Measurements from ENCODE around the gene GRB10. TPM values are rescaled to one million over a fixed set of nuclear protein-coding genes. Genes with fewer than 3 reads are reported as not detected.
"Not testable (repeated sequence)": the region's sequence is repeated elsewhere in the genome, so short reads cannot be mapped to it uniquely, and the experiment has no call there.

GRB10 gene
- total RNA-seq, 2 experiments from 2014 or later: 6.3 to 6.6 TPM

DNA sequence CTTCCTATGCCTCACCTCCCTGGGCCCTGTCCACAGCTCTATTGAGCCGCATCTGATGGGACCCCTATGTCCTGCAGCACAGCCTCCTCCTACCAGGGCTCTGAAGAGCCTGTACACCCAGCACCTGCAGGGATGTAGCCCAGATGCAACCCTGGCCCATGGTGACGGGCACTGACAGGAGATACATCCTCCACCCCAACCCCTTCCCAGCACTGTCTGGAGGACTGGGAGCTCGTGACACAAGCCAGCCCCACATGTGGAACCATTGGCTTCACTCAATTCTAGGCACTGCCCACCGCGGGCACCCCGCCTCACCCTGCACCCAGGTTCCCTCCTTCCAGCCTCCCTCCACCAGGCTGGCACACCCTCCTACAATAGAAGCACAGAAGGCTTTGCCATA, 2.6 kb upstream of the GRB10 start:
- H3K9me3 Mint-ChIP-seq (ENCODE audit: insufficient read depth): no peaks in the 10 kb centered on the region
- H3K27ac Mint-ChIP-seq: no peak overlapping the region
- POLR2A ChIA-PET: no interaction called here
- no peak overlapping the region for H3K4me3 Mint-ChIP-seq
- DNase-seq (no peak), ATAC-seq (no peak)
- no peaks in the 10 kb centered on the region for H3K36me3 Mint-ChIP-seq (ENCODE audit: low read depth)
- peaks cover 45% of the 10 kb centered on the region for H3K27me3 Mint-ChIP-seq (ENCODE audit: low read depth)
- CTCF ChIA-PET: no interaction called here
- peaks cover 20% of the 10 kb centered on the region for H3K4me1 Mint-ChIP-seq (ENCODE audit: low read depth)

DNA sequence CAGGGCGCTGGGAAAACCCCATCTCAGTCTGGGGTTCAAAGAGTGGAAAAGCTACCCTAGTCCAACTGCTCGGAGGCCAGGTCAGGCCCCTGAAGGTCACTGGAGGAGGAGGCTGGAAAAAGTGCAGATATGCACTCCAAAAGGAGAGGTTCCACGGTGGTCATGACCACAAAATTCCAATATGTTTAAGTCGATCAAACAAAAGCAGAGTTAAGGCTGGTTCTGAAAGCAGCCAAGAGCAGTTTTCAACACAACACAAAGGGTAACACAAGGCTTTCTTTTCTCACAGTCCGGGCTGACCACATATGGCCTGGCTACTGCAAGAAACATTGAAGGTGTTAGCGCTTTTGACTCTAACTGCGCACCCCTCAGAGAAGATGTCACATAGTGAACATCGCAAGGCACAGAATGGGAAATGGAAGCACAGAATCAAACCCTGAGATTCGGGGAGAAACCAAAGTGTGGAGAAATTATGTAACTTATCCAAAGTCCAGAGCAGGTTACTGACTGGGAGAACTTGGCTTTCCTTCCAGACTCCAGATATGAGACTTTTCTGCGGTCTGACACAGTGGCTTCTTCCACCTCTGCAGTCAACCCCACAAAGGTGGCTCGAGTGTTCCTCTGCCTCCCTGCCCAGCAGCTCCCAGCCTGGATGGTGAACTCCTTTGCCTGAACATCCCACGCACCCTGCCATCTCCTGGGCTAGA, 1.3 kb upstream of the GRB10 start:
- POLR2A ChIA-PET: interaction anchor here (0.7 kb wide), 1 partner anchor 16 kb away, joined by 3 read pairs; no protein-coding TSS in a partner anchor
- Mint-ChIP-seq H3K36me3 (ENCODE audit: low read depth) (no peaks in the 10 kb centered on the region), H3K27ac (no peak overlapping the region), H3K4me3 (no peak overlapping the region), H3K4me1 (ENCODE audit: low read depth) (peaks cover 20% of the 10 kb centered on the region), H3K27me3 (ENCODE audit: low read depth) (peaks cover 46% of the 10 kb centered on the region), H3K9me3 (ENCODE audit: insufficient read depth) (no peaks in the 10 kb centered on the region)
- no peak for ATAC-seq
- no peak for DNase-seq
- CTCF ChIA-PET: no interaction called here

DNA sequence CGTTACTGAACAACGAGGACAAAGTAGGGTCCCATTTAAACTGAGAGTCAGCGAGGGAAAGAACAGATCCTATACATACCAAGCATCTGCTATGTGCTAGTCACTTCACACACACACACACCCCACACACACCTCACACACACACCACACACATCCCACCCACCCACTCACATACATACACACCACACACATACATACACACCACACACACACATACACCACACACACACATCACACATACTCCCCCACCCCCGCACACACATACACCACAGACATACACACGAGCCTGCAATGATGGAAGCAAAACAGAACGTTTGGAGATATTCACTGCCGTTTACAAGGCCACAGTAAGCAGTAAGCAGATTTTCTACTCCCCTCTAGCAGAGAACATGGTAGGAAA, 607 bp upstream of the GRB10 start:
- Mint-ChIP-seq H3K27me3 (ENCODE audit: low read depth) (peaks cover 46% of the 10 kb centered on the region), H3K36me3 (ENCODE audit: low read depth) (no peaks in the 10 kb centered on the region), H3K4me3 (peak overlapping the region; percentile 44), H3K27ac (no peak overlapping the region), H3K4me1 (ENCODE audit: low read depth) (peaks cover 20% of the 10 kb centered on the region), H3K9me3 (ENCODE audit: insufficient read depth) (no peaks in the 10 kb centered on the region)
- ATAC-seq (no peak), DNase-seq (no peak)
- POLR2A ChIA-PET: no interaction called here
- CTCF ChIA-PET: no interaction called here

DNA sequence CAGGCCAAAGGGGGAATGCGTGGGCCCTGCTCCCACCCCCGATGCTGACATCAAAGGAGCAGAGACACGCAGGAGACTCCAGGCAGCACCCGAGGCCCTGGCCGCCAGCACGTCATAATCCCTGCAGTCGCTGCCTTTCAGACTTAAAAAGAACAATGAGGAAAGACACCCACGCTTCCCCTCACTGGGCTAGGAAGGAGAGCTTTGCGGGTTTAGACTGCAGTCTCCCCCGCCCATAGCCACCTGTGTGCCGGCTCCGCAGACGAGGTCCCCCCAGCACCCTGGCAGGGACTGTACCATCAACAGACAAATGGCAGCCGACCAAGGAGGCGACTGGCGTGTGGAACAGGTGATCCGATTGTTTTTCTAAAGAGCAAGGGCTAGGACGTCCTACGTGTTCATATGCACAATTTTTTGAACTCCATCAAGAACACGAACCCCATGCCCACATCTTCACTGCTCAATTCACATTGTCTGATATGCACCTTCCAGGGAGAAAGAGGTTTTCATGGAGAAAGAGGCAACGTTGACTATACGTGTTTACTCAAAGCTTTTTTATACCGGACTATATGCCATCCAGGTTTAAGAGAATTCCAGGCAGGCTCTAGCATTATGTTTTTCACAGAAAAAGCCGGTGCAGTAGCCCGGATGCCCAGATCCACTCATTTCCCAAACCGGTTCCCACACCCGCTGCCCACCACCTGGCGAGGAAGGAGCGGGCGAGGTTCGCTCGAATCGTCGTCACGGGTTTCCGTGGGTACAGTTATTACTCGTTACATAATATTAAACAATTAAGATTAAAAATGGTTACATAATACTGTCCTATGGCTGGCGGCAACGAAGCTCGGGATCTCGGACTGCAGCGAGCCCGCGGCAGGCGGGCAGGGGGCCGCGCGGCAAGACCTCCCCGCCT, 1.1 kb downstream of the GRB10 start:
- ChIA-PET POLR2A (no interaction called here), CTCF (no interaction called here)
- Mint-ChIP-seq H3K27ac (no peak overlapping the region), H3K4me1 (ENCODE audit: low read depth) (peaks cover 13% of the 10 kb centered on the region), H3K4me3 (peak overlapping the region; percentile 19), H3K36me3 (ENCODE audit: low read depth) (no peaks in the 10 kb centered on the region), H3K9me3 (ENCODE audit: insufficient read depth) (no peaks in the 10 kb centered on the region), H3K27me3 (ENCODE audit: low read depth) (peaks cover 44% of the 10 kb centered on the region)
- no peak for ATAC-seq
- no peak for DNase-seq

DNA sequence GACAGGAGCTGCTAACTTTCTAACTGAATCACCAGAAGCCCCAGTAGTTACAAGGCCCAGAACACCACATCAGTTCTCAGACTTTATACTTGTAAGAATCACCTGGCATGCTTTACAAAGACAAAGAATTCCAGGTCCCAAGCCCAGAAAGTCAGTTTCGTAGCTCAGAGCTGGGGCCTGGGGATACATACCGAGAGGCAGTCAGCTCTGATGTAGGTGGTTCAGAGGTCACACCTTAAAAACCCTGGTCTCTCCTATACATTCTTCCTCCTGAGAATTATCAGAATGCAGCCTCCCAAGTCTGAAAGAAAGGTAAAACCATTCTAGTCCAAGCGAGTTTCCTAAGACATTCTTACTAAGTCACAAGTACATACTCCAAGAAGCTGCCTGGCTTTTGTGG, 2.3 kb downstream of the GRB10 start:
- H3K4me1 Mint-ChIP-seq (ENCODE audit: low read depth): peaks cover 13% of the 10 kb centered on the region
- H3K9me3 Mint-ChIP-seq (ENCODE audit: insufficient read depth): no peaks in the 10 kb centered on the region
- H3K27me3 Mint-ChIP-seq (ENCODE audit: low read depth): peaks cover 38% of the 10 kb centered on the region
- no peak for ATAC-seq
- POLR2A ChIA-PET: no interaction called here
- CTCF ChIA-PET: no interaction called here
- no peaks in the 10 kb centered on the region for H3K36me3 Mint-ChIP-seq (ENCODE audit: low read depth)
- H3K4me3 Mint-ChIP-seq: no peak overlapping the region
- H3K27ac Mint-ChIP-seq: no peak overlapping the region
- no peak for DNase-seq

DNA sequence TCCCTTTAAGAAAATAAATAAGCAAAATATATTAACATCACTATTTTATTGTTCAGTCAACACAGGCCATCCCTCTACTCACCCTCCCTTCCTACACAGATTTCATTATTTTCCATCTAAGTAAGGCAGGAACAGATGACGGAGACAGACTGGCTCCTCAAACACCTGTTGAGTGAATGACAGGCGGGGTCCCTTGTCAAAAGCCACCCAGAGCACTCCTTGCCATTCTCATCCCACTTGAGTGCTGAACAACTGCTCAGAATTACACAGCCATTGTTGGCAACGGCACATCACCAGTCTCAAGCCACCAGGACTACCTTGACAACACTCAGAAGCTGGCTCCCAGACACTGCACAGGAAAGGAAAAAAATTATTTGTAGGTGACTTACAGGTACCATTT, 3.3 kb downstream of the GRB10 start:
- CTCF ChIA-PET: interaction anchor here (1.0 kb wide), 1 partner anchor 9 kb away, joined by 3 read pairs; no protein-coding TSS in a partner anchor

DNA sequence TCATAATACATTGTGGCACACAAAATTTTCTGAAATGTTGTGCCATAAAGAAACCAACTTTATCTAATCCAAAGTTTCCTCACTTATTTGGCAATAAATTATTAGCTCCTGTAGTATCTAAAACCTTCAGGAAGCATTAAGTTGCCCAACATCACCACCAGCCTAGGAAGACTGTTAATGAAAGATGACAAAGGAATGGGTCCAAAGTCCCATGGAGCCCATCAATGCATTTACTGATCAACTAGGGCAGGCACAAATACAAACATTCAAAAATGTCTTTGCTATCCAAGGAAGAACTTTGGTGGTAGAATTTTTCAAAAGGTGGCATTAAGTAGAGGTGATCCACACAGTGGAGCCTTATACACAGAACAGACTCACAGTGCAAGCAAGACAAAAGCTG, 4.5 kb downstream of the GRB10 start:
- CTCF ChIA-PET: no interaction called here
- DNase-seq (no peak), ATAC-seq (no peak)
- peaks cover 13% of the 10 kb centered on the region for H3K4me1 Mint-ChIP-seq (ENCODE audit: low read depth)
- no peaks in the 10 kb centered on the region for H3K9me3 Mint-ChIP-seq (ENCODE audit: insufficient read depth)
- POLR2A ChIA-PET: no interaction called here
- H3K27ac Mint-ChIP-seq: no peak overlapping the region
- no peaks in the 10 kb centered on the region for H3K36me3 Mint-ChIP-seq (ENCODE audit: low read depth)
- peaks cover 23% of the 10 kb centered on the region for H3K27me3 Mint-ChIP-seq (ENCODE audit: low read depth)
- no peak overlapping the region for H3K4me3 Mint-ChIP-seq

More for the DNA sequence above, 3.3 kb downstream of the GRB10 start:
- peaks cover 34% of the 10 kb centered on the region for H3K27me3 Mint-ChIP-seq (ENCODE audit: low read depth)
- no peak for ATAC-seq
- no peaks in the 10 kb centered on the region for H3K36me3 Mint-ChIP-seq (ENCODE audit: low read depth)
- no peak for DNase-seq
- no peak overlapping the region for H3K4me3 Mint-ChIP-seq
- no peak overlapping the region for H3K27ac Mint-ChIP-seq
- peaks cover 13% of the 10 kb centered on the region for H3K4me1 Mint-ChIP-seq (ENCODE audit: low read depth)
- H3K9me3 Mint-ChIP-seq (ENCODE audit: insufficient read depth): no peaks in the 10 kb centered on the region
- POLR2A ChIA-PET: no interaction called here

DNA sequence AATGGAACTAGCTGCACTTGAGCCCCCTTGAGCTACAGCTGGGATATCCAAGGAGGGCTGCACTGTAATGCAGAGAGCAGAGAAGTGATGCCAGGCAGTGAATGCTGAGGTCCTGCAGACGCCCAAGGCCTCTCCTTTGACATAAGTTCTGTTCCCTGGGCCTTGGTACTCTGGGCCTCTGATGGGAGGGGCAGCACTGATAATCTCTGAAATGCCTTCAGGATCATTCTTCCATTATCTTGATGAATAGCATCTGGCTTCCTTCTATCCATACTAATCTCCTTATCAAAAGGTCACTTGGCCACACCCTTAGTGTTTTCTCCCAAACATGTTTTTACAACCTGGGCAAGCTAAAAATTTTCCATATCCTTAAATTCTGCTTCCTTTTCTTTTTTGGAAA, 6.9 kb downstream of the GRB10 start:
- DNase-seq (no peak), ATAC-seq (no peak)
- CTCF ChIA-PET: no interaction called here
- Mint-ChIP-seq H3K27me3 (ENCODE audit: low read depth) (peaks cover 9% of the 10 kb centered on the region), H3K27ac (no peak overlapping the region), H3K36me3 (ENCODE audit: low read depth) (no peaks in the 10 kb centered on the region), H3K4me1 (ENCODE audit: low read depth) (peaks cover under 1% of the 10 kb centered on the region), H3K9me3 (ENCODE audit: insufficient read depth) (no peaks in the 10 kb centered on the region), H3K4me3 (no peak overlapping the region)
- POLR2A ChIA-PET: no interaction called here

DNA sequence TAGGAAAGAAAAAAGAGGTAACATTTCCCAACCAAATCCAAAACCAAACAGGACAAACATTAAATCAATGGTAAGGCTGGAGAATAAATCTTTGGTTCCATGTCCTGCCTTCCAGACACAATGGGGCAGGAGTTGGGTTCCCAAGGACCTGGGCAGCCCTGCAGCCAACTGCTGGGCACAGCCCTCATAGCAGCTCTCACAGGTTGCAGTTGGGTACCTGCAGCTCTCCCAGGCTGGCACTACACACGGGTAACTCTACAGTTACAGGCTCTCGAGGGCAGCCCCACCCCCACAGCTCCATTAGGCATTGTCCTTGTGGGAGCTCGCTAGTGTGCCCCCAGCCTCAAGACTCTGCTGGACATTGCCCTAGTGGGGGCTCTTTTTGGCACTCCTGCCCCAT, 7.5 kb downstream of the GRB10 start:
- H3K4me1 Mint-ChIP-seq (ENCODE audit: low read depth): no peaks in the 10 kb centered on the region
- ChIA-PET POLR2A (no interaction called here), CTCF (no interaction called here)
- H3K27me3 Mint-ChIP-seq (ENCODE audit: low read depth): peaks cover 8% of the 10 kb centered on the region
- DNase-seq: no peak
- H3K36me3 Mint-ChIP-seq (ENCODE audit: low read depth): no peaks in the 10 kb centered on the region
- no peak overlapping the region for H3K27ac Mint-ChIP-seq
- no peak for ATAC-seq
- no peaks in the 10 kb centered on the region for H3K9me3 Mint-ChIP-seq (ENCODE audit: insufficient read depth)
- no peak overlapping the region for H3K4me3 Mint-ChIP-seq

DNA sequence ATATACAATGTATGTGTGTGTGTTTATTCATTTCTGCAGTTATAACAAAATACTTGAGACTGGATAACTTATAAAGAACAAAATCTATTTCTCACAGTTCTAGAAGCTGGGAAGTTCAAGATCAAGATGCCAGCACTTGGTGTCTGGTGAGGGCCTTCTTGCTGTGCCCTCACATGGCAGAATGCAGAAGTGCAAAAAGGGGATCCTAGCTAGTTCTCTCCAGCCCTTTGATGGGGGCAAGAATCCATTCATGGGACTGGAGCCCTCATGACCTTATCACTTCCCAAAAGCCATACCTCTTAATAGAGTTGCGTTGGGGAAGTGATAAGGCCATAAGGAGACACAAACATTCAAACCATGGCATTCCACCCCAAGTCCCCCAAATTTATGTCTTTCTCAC, 8.4 kb downstream of the GRB10 start:
- ATAC-seq (no peak), DNase-seq (no peak)
- Mint-ChIP-seq H3K9me3 (ENCODE audit: insufficient read depth) (no peaks in the 10 kb centered on the region), H3K36me3 (ENCODE audit: low read depth) (no peaks in the 10 kb centered on the region), H3K27me3 (ENCODE audit: low read depth) (peaks cover 3% of the 10 kb centered on the region), H3K4me1 (ENCODE audit: low read depth) (no peaks in the 10 kb centered on the region), H3K4me3 (no peak overlapping the region), H3K27ac (no peak overlapping the region)
- CTCF ChIA-PET: interaction anchor here (0.8 to 1.0 kb wide), 2 partner anchors 14 to 367 kb away, joined by 3 read pairs; no protein-coding TSS in a partner anchor
- POLR2A ChIA-PET: no interaction called here

DNA sequence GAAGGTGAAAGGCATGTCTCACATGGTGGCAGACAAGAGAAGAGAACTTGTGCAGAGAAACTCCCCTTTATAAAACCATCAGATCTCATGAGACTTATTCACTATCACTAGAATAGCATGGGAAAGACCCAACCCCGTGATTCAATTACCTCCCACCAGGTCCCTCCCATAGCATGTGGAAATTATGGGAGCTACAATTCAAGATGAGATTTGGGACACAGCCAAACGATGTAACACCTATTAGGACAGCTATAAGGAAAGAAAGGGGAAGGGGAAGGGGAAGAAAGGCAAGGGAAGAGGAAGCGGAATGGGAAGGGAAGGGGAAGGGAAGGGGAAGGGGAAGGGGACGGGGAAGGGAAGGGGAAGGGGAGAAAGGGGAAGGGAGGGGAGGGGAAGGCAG, 9.6 kb downstream of the GRB10 start:
- ATAC-seq; DNase-seq; H3K36me3 Mint-ChIP-seq (ENCODE audit: low read depth); H3K27ac Mint-ChIP-seq; H3K9me3 Mint-ChIP-seq (ENCODE audit: insufficient read depth); CTCF ChIA-PET; H3K4me3 Mint-ChIP-seq; H3K27me3 Mint-ChIP-seq (ENCODE audit: low read depth); H3K4me1 Mint-ChIP-seq (ENCODE audit: low read depth); POLR2A ChIA-PET: not testable (repeated sequence)

DNA sequence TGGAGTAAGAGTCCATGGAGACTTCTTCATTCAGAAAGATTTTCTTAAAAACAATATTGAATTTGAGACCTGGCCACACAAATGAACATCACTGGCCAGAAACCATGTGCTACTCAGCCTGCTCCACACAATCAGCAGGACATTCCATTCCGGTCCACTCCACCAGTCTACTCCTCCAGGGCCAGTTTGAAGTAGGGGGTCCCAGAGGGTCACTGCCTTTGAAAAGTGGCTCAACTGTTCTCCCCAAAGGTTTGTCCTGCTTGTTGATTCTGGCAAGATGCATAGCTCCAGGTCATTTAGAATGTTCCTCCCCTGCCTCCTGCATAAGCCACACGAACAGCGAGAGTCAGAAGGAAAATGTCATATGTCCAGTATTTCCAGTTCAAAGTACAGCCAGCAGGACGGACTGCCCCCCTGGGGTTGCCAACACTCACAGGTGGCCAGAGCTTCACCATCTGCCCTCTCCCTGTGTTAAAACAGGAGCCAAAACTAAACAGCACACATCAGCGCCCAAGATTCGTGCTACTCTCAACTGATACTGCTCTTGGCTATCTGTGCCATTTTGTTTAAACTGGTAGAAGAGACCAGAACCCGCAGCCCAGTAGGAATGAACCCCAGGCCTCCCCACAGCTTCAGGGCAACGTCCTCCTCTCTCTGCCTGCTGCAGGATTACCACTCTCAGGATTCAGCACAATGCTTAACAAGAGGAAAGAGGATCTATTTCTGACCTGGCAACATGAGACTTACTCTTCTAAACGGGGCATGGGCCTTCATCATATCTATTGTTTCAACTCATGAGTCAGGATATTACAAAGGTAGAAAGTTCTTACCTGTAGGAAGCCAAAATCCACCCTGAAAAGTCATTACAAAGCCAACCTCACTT, 11.3 kb downstream of the GRB10 start:
- no peaks in the 10 kb centered on the region for H3K9me3 Mint-ChIP-seq (ENCODE audit: insufficient read depth)
- POLR2A ChIA-PET: interaction anchor here (0.6 kb wide), 1 partner anchor 32 kb away, joined by 3 read pairs; no protein-coding TSS in a partner anchor
- no peaks in the 10 kb centered on the region for H3K4me1 Mint-ChIP-seq (ENCODE audit: low read depth)
- no peak for ATAC-seq
- CTCF ChIA-PET: no interaction called here
- no peak for DNase-seq
- H3K27me3 Mint-ChIP-seq (ENCODE audit: low read depth): no peaks in the 10 kb centered on the region
- H3K36me3 Mint-ChIP-seq (ENCODE audit: low read depth): no peaks in the 10 kb centered on the region
- H3K4me3 Mint-ChIP-seq: no peak overlapping the region
- no peak overlapping the region for H3K27ac Mint-ChIP-seq
